PC-3 (cell line): ENCODE data around the gene TEX11. TPM values are rescaled to one million over a fixed set of nuclear protein-coding genes. Genes with fewer than 3 reads are reported as not detected.
"Not testable (repeated sequence)": the region's sequence is repeated elsewhere in the genome, so short reads cannot be mapped to it uniquely, and the experiment has no call there.

ENCODE experiments used
- ATAC-seq: fragments of 200-7000 bp; cut with Tn5 transposase; 2 replicates; pipeline ENCODE4 v1.9.1; 2020; ENCODE audit warnings: mild to moderate bottlenecking, moderate library complexity
- BruUV-seq: library from RNA; stranded (reverse); fragments of 400-500 nt; replicated peaks from 2 replicates; lab custom pipeline; 2021; lab: Mats Ljungman, UMichigan
- CTCF ChIA-PET: fragments of 300-600 bp; sonication (Branson Sonifier 250); formaldehyde crosslinking; loops from one replicate; lab custom pipeline; 2022; ENCODE audit warnings: antibody characterized with exemption; lab: Charles Lee
- POLR2A ChIA-PET: fragments of 300-600 bp; sonication (Branson Sonifier 250); formaldehyde crosslinking; loops from one replicate; lab custom pipeline; 2022; ENCODE audit warnings: antibody characterized with exemption; ENCODE audit not compliant: unreplicated experiment; lab: Charles Lee
- DNase-seq: peaks from one replicate; pipeline ENCODE4 v3.0.0-alpha.2; 2015
- H2AFZ ChIP-seq: fragments of 300-600 bp; sonication (generic); 2 replicates; pipeline ENCODE4 v1.6.0; 2016; ENCODE audit warnings: antibody characterized with exemption, low read length
- H3F3A ChIP-seq: fragments of 300-600 bp; sonication (generic); one replicate; pipeline ENCODE4 v1.6.0; 2017; ENCODE audit warnings: antibody characterized with exemption, low read length, control low read depth, mild to moderate bottlenecking; ENCODE audit not compliant: unreplicated experiment
- H3K27ac ChIP-seq: fragments of 300-600 bp; sonication (generic); 2 replicates; pipeline ENCODE4 v1.5.1; 2016; ENCODE audit warnings: mild to moderate bottlenecking, low read length
- H3K27me3 ChIP-seq: fragments of 300-600 bp; sonication (generic); 2 replicates; pipeline ENCODE4 v1.6.1; 2016; ENCODE audit warnings: low read length, mixed read lengths
- H3K36me3 ChIP-seq: fragments of 300-600 bp; sonication (generic); 2 replicates; pipeline ENCODE4 v1.6.1; 2016; ENCODE audit warnings: low read depth, mixed run types, low read length, mixed read lengths
- H3K4me1 ChIP-seq: fragments of 300-600 bp; sonication (generic); 2 replicates; pipeline ENCODE4 v1.5.1; 2016; ENCODE audit warnings: low read length; ENCODE audit not compliant: insufficient read depth
- H3K4me2 ChIP-seq: fragments of 300-600 bp; sonication (generic); 2 replicates; pipeline ENCODE4 v1.6.0; 2016; ENCODE audit warnings: low read length
- H3K4me3 ChIP-seq: fragments of 300-600 bp; sonication (generic); 2 replicates; pipeline ENCODE4 v1.5.1; 2016; ENCODE audit warnings: mild to moderate bottlenecking, low read length, mixed read lengths
- H3K79me2 ChIP-seq: fragments of 300-600 bp; sonication (generic); 2 replicates; pipeline ENCODE4 v1.6.1; 2017; ENCODE audit warnings: low read length, mixed read lengths
- H3K9ac ChIP-seq: fragments of 300-600 bp; sonication (generic); 2 replicates; pipeline ENCODE4 v1.6.0; 2016; ENCODE audit warnings: mild to moderate bottlenecking, low read length
- H3K9me2 ChIP-seq: fragments of 300-600 bp; sonication (generic); replicated peaks from 2 replicates; pipeline ENCODE4 v1.6.1; 2016; ENCODE audit warnings: mixed run types, low read length, mixed read lengths
- H3K9me3 ChIP-seq: fragments of 300-600 bp; sonication (generic); 2 replicates; pipeline ENCODE4 v1.6.1; 2016; ENCODE audit warnings: low read length, mixed read lengths
- H4K20me1 ChIP-seq: fragments of 300-600 bp; sonication (generic); 2 replicates; pipeline ENCODE4 v1.6.1; 2016; ENCODE audit warnings: low read length, mixed read lengths
- CTCF ChIP-seq: fragments of 300-600 bp; sonication (generic); conservative IDR thresholded peaks from 2 replicates; pipeline ENCODE4 v1.5.1; 2017; ENCODE audit warnings: antibody characterized with exemption, low read depth, mild to moderate bottlenecking, low read length
- EZH2 ChIP-seq: fragments of 300-600 bp; sonication (generic); IDR thresholded peaks from one replicate; pipeline ENCODE4 v1.6.1; 2017; ENCODE audit warnings: antibody characterized with exemption, mild to moderate bottlenecking, low read length; ENCODE audit not compliant: unreplicated experiment
- EZH2phosphoT487 ChIP-seq: fragments of 300-600 bp; sonication (generic); IDR thresholded peaks from 2 replicates; pipeline ENCODE4 v1.6.1; 2018; ENCODE audit warnings: mild to moderate bottlenecking, antibody characterized with exemption, low read length, borderline replicate concordance
- intact Hi-C: fragments of 100-400 bp; cut with micrococcal nuclease; formaldehyde crosslinking; loops from 2 replicates; pipeline ENCODE4 v1.9.0; 2023
- total RNA-seq: library from RNA; depleted of rRNA; stranded (reverse); fragments of >200 nt; gene quantifications from 2 replicates; pipeline ENCODE4 v1.2.3, GENCODE V29; 2014

The TEX11 gene
- total RNA-seq, 1 experiment from 2014 or later = not detected

- BruUV-seq = no TSS peak
- no peak overlapping the region for H3K4me3 ChIP-seq
- CTCF ChIA-PET = no interaction called here
- ATAC-seq (no peak), DNase-seq (no peak)
- H3K36me3 ChIP-seq = no peaks in the 10 kb centered on the region
- H3K9me2 ChIP-seq = no peaks in the 10 kb centered on the region
- H2AFZ ChIP-seq = no peak overlapping the region
- H4K20me1 ChIP-seq = no peaks in the 10 kb centered on the region
- no peak for TF ChIP-seq EZH2
- no peak for TF ChIP-seq CTCF
- no peak for TF ChIP-seq EZH2phosphoT487
- H3K27ac ChIP-seq = no peak overlapping the region
- H3K9ac ChIP-seq = no peak overlapping the region
- peaks cover 13% of the 10 kb centered on the region for H3K27me3 ChIP-seq
- H3K4me1 ChIP-seq = no peaks in the 10 kb centered on the region
- no peaks in the 10 kb centered on the region for H3F3A ChIP-seq
- no peaks in the 10 kb centered on the region for H3K79me2 ChIP-seq
- POLR2A ChIA-PET = no interaction called here
- H3K9me3 ChIP-seq = no peaks in the 10 kb centered on the region
- intact Hi-C loops = no loop called here
- H3K4me2 ChIP-seq = no peak overlapping the region
Measured at GRCh38 chrX:70878902-70879301, 29.6 kb downstream of the TEX11 start.

- Histone ChIP-seq H3K4me3 (no peak overlapping the region), H3K9ac (no peak overlapping the region), H3K27ac (no peak overlapping the region), H4K20me1 (no peaks in the 10 kb centered on the region), H3K9me2 (no peaks in the 10 kb centered on the region), H3K27me3 (0 out of 2 replicates have a peak, but pooled peaks cover 5% of the 10 kb centered on the region), H3K79me2 (no peaks in the 10 kb centered on the region), H3K36me3 (no peaks in the 10 kb centered on the region), H2AFZ (no peak overlapping the region), H3K4me1 (no peaks in the 10 kb centered on the region), H3K4me2 (no peak overlapping the region), H3F3A (no peaks in the 10 kb centered on the region), H3K9me3 (no peaks in the 10 kb centered on the region)
- POLR2A ChIA-PET = no interaction called here
- DNase-seq = no peak
- BruUV-seq = no TSS peak
- intact Hi-C loops = no loop called here
- CTCF ChIA-PET = no interaction called here
- TF ChIP-seq EZH2phosphoT487 (no peak), CTCF (no peak), EZH2 (no peak)
- ATAC-seq = no peak
Measured at GRCh38 chrX:70852294-70852693, 56.2 kb downstream of the TEX11 start.

GRCh38 chrX:70844081-70844480, 64.4 kb downstream of the TEX11 start:
- not testable (repeated sequence) for H3K4me2 ChIP-seq, H3K27ac ChIP-seq

GRCh38 chrX:70843620-70844019, 64.9 kb downstream of the TEX11 start:
- ATAC-seq, DNase-seq, BruUV-seq, H3K4me1 ChIP-seq, H3K27me3 ChIP-seq, H3K36me3 ChIP-seq, H3K4me3 ChIP-seq, H3K79me2 ChIP-seq, POLR2A ChIA-PET, H3K9me3 ChIP-seq, CTCF ChIA-PET, H3K9me2 ChIP-seq, H3K27ac ChIP-seq, H3K4me2 ChIP-seq, intact Hi-C loops, H2AFZ ChIP-seq, H4K20me1 ChIP-seq, H3K9ac ChIP-seq, H3F3A ChIP-seq: not testable (repeated sequence)

More at GRCh38 chrX:70844081-70844480, 64.4 kb downstream of the TEX11 start:
- H3K9me2 ChIP-seq, intact Hi-C loops, H2AFZ ChIP-seq, H3K4me1 ChIP-seq, ATAC-seq, DNase-seq, POLR2A ChIA-PET, H3K9me3 ChIP-seq, H3F3A ChIP-seq, BruUV-seq, H3K4me3 ChIP-seq, H3K9ac ChIP-seq, CTCF ChIA-PET, H3K27me3 ChIP-seq, H3K79me2 ChIP-seq, H3K36me3 ChIP-seq, H4K20me1 ChIP-seq: not testable (repeated sequence)
